Memory B cell (primary cell): ENCODE results near the gene GPER1.

Experiments used
- ATAC-seq: fragments of 150-1000 bp; cut with Tn5 transposase; 2 replicates; pipeline ENCODE4 v1.10.0; 2021; ENCODE audit warnings: low read depth, mild to moderate bottlenecking, moderate library complexity
- DNase-seq, 2 donors: peaks; one replicate each; pipeline ENCODE4 v3.0.0; 2022; ENCODE audit warnings: low spot score in 2 of 2
- H3K27ac Mint-ChIP-seq: one replicate; pipeline ENCODE4 v1.8.0; 2022; ENCODE audit warnings: mild to moderate bottlenecking, moderate library complexity, mixed read lengths
- H3K27me3 Mint-ChIP-seq: one replicate; pipeline ENCODE4 v1.8.0; 2022; ENCODE audit warnings: mixed read lengths
- H3K36me3 Mint-ChIP-seq: one replicate; pipeline ENCODE4 v1.8.0; 2022; ENCODE audit warnings: mild to moderate bottlenecking, mixed read lengths
- H3K4me1 Mint-ChIP-seq: one replicate; pipeline ENCODE4 v1.8.0; 2022; ENCODE audit warnings: mixed read lengths
- H3K4me3 Mint-ChIP-seq: one replicate; pipeline ENCODE4 v1.8.0; 2022; ENCODE audit warnings: mild to moderate bottlenecking, moderate library complexity, mixed read lengths
- H3K9me3 Mint-ChIP-seq: one replicate; pipeline ENCODE4 v1.8.0; 2022; ENCODE audit warnings: mixed read lengths

The GPER1 gene

GRCh38 chr7:1094870-1095269 is 7.0 kb downstream of the GPER1 start:
- peaks cover 1% of the 10 kb centered on the region for H3K27me3 Mint-ChIP-seq
- no peak overlapping the region for H3K4me3 Mint-ChIP-seq
- H3K27ac Mint-ChIP-seq: no peak overlapping the region
- H3K9me3 Mint-ChIP-seq: peaks cover 3% of the 10 kb centered on the region
- peaks cover 14% of the 10 kb centered on the region for H3K36me3 Mint-ChIP-seq
- H3K4me1 Mint-ChIP-seq: peaks cover 7% of the 10 kb centered on the region
- ATAC-seq (no peak), DNase-seq (no peak)

DNA sequence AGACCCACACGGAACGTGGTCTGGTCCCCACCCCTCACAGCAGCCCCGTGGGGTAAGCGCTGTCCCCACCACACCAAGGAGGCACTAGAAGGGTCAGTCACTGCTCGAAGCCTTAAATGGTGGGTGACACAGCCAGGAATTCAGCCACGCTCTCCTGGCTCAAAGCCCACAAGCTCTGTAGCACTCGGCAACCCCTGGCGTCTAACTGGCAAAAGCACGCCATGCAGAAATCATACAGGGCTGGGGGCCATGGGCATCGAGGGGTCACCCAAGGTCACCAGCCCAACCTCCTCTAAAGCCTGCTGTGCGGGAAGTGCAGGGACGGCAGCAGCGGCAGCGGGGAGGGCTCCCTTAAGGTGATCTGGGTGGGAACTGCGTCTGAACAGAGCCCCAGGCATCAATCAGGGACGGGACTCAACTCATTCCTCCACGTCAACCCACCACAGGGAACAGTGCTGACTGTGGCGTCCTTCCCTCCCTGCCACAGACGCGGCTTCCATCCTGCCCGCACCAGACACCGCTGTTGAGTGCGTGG is 7.8 kb downstream of the GPER1 start:
- Mint-ChIP-seq H3K4me3 (no peak overlapping the region), H3K4me1 (peaks cover 7% of the 10 kb centered on the region), H3K9me3 (peaks cover 3% of the 10 kb centered on the region), H3K27me3 (peaks cover 1% of the 10 kb centered on the region), H3K36me3 (peaks cover 14% of the 10 kb centered on the region), H3K27ac (no peak overlapping the region)
- DNase-seq: no peak
- no peak for ATAC-seq

GRCh38 chr7:1096156-1097119 is 8.5 kb downstream of the GPER1 start:
- DNase-seq (no peak), ATAC-seq (no peak)
- Mint-ChIP-seq H3K27ac (no peak overlapping the region), H3K4me3 (no peak overlapping the region), H3K36me3 (peaks cover 14% of the 10 kb centered on the region), H3K27me3 (peaks cover 1% of the 10 kb centered on the region), H3K4me1 (peaks cover 7% of the 10 kb centered on the region), H3K9me3 (peaks cover 3% of the 10 kb centered on the region)

DNA sequence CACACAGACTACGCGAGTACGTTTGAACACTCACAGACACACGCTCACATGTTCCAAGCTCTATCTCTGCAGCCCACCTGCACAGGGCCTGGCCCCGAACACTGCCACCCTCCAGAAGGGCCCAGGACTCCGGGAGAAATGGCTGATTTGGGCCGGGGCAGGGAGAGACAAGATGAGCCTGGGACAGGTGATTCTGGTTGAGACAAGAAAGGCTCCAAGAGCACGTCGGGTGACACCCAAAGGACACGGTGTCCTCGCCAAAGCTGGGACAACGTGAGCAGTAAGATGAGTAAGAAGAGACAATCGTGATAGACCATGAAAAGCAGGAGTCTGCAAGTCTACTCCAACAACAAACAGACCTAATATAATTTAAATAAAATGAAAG is 9.2 kb downstream of the GPER1 start:
- H3K9me3 Mint-ChIP-seq: peaks cover 3% of the 10 kb centered on the region
- H3K4me1 Mint-ChIP-seq: peaks cover 5% of the 10 kb centered on the region
- no peak overlapping the region for H3K4me3 Mint-ChIP-seq
- H3K36me3 Mint-ChIP-seq: peaks cover 12% of the 10 kb centered on the region
- no peak overlapping the region for H3K27ac Mint-ChIP-seq
- no peak for DNase-seq
- ATAC-seq: no peak
- peaks cover 1% of the 10 kb centered on the region for H3K27me3 Mint-ChIP-seq

DNA sequence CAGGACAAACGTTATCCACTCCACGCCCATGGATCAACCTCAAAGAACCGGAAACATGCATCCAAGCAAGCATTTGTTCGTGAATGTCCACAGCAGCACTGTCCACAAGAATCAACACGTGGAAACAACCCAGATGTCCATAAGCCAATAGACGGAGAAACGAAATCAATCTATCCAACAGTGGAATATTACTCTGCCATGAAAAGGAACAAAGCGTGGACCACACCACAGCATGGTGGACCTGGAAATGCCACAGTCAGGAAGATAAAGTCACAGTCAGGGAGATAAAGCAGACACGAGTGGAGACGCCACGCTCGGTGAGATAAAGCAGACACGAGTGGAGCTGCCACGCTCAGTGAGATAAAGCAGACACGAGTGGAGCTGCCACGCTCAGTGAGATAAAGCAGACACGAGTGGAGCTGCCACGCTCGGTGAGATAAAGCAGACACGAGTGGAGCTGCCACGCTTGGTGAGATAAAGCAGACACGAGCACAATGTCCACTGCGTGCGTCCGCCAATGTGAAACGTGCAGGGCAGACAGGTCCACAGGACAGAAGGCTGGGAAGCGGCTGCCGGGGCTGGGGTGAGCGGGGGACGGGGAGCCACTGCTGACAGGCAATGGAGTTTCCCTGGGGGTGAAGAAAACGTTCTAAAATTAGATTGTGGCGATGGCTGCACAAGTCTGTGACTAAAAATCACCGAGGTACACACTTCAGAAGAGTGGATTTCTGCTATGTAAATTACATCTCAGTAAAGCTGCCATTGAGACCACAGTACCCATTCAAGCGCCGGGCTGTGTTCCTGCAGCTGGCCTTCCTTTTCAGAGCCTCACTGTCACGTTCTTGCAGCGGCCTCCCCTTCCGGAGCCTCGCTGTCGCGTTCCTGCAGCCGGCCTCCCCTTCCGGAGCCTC is 10.6 kb downstream of the GPER1 start:
- peaks cover 9% of the 10 kb centered on the region for H3K36me3 Mint-ChIP-seq
- H3K4me3 Mint-ChIP-seq: no peak overlapping the region
- peaks cover 3% of the 10 kb centered on the region for H3K9me3 Mint-ChIP-seq
- no peak overlapping the region for H3K27ac Mint-ChIP-seq
- DNase-seq: no peak
- peaks cover 1% of the 10 kb centered on the region for H3K27me3 Mint-ChIP-seq
- ATAC-seq: no peak
- H3K4me1 Mint-ChIP-seq: peaks cover 14% of the 10 kb centered on the region

DNA sequence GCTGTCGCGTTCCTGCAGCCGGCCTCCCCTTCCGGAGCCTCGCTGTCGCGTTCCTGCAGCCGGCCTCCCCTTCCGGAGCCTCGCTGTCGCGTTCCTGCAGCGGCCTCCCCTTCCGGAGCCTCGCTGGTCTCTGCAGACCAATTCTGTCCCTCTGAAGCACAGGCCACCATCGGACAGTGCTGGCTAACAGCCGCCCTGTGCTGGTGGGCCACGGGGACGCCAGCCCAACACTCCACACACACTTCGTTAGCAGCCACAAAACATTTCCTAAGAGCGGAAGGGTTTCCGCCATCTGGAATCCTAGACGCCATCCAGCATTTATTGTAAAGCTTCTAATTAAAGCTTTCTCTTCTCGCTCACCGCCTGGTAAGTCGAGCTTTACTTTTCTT is 11.2 kb downstream of the GPER1 start:
- H3K27me3 Mint-ChIP-seq: peaks cover 1% of the 10 kb centered on the region
- peaks cover 3% of the 10 kb centered on the region for H3K9me3 Mint-ChIP-seq
- DNase-seq (no peak), ATAC-seq (no peak)
- no peak overlapping the region for H3K4me3 Mint-ChIP-seq
- peaks cover 9% of the 10 kb centered on the region for H3K36me3 Mint-ChIP-seq
- H3K4me1 Mint-ChIP-seq: peaks cover 16% of the 10 kb centered on the region
- no peak overlapping the region for H3K27ac Mint-ChIP-seq

- H3K4me1 Mint-ChIP-seq: peaks cover 15% of the 10 kb centered on the region
- no peak overlapping the region for H3K4me3 Mint-ChIP-seq
- H3K27ac Mint-ChIP-seq: no peak overlapping the region
- no peak for DNase-seq
- peaks cover 1% of the 10 kb centered on the region for H3K27me3 Mint-ChIP-seq
- ATAC-seq: no peak
- peaks cover 9% of the 10 kb centered on the region for H3K36me3 Mint-ChIP-seq
- peaks cover 3% of the 10 kb centered on the region for H3K9me3 Mint-ChIP-seq
Observed at GRCh38 chr7:1099637-1100036, 11.7 kb downstream of the GPER1 start.

DNA sequence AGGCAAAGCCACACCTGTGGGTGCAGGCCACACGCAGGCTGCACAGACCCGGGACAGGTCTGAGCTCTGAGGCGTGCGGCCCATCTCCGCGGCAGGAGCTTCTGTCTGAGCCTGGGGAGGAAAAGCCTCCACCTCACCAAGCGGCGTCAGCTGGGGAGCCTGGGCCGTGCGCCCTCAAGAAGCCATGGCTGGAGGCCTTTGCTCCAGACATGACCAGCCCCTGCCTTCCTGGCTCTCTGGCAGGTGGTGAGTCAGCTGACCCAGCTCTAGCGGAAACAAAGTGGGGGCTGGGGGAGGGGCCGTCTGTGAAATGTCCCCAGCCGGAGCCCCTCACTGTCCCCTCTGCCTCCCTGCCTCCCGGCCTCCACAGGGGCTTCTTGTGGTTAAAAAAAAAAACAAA is 12.5 kb downstream of the GPER1 start:
- ATAC-seq (no peak), DNase-seq (no peak)
- H3K9me3 Mint-ChIP-seq: peaks cover 3% of the 10 kb centered on the region
- H3K36me3 Mint-ChIP-seq: peaks cover 9% of the 10 kb centered on the region
- peaks cover 22% of the 10 kb centered on the region for H3K4me1 Mint-ChIP-seq
- H3K27me3 Mint-ChIP-seq: peaks cover 1% of the 10 kb centered on the region
- H3K4me3 Mint-ChIP-seq: no peak overlapping the region
- H3K27ac Mint-ChIP-seq: no peak overlapping the region

GRCh38 chr7:1100834-1101562 is 13.1 kb downstream of the GPER1 start:
- no peak overlapping the region for H3K27ac Mint-ChIP-seq
- H3K9me3 Mint-ChIP-seq: peaks cover 3% of the 10 kb centered on the region
- ATAC-seq (no peak), DNase-seq (no peak)
- H3K36me3 Mint-ChIP-seq: peaks cover 9% of the 10 kb centered on the region
- H3K27me3 Mint-ChIP-seq: peaks cover 1% of the 10 kb centered on the region
- no peak overlapping the region for H3K4me3 Mint-ChIP-seq
- H3K4me1 Mint-ChIP-seq: peaks cover 25% of the 10 kb centered on the region

- H3K27me3 Mint-ChIP-seq: peaks cover 6% of the 10 kb centered on the region
- peak overlapping the region; percentile 37 for H3K4me3 Mint-ChIP-seq
- H3K36me3 Mint-ChIP-seq: peaks cover 11% of the 10 kb centered on the region
- no peak overlapping the region for H3K27ac Mint-ChIP-seq
- DNase-seq (no peak), ATAC-seq (no peak)
- H3K9me3 Mint-ChIP-seq: peaks cover 3% of the 10 kb centered on the region
- H3K4me1 Mint-ChIP-seq: peaks cover 30% of the 10 kb centered on the region
Observed at GRCh38 chr7:1101563-1102431, 13.9 kb downstream of the GPER1 start.

DNA sequence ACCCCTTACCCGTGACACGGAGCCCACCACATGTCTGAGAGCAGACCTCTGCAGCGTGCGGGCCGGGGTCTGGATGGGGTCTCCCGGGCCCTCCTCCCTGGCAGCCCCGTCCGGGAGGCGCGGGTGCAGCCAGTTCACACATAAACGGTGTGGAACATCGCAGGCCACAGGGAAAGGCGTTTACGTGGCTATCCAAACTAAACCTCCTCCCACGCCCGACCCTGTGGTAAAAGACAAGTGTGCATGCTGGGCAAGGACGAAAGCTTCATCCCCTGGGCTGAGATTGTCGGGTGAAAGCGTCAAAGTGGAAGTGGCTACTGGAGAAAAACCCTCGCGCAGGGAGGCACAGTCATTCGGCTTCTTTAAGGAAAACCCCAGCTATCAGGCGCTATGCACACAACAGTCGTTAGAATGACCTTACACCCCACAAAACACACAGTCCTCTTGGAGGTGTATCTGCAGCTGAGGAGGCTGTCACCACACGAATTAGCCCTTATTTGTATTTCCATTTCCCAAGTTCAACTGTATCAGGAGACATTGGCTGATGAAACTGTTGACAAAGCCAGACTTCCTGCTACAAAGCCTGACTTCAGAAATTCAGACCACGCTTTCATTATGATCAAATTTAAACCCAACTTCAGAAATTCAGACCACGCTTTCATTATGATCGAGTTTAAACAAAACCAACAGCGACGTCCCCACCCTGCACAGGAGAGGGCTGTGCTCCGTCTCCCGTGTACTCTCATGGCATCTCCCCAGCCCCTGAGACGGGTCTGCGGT is 15.3 kb downstream of the GPER1 start:
- ATAC-seq (peak; percentile 74), DNase-seq (no peak)
- H3K27me3 Mint-ChIP-seq: peaks cover 5% of the 10 kb centered on the region
- H3K4me1 Mint-ChIP-seq: peaks cover 30% of the 10 kb centered on the region
- peaks cover 4% of the 10 kb centered on the region for H3K36me3 Mint-ChIP-seq
- no peaks in the 10 kb centered on the region for H3K9me3 Mint-ChIP-seq
- peak overlapping the region; percentile 81 for H3K4me3 Mint-ChIP-seq
- no peak overlapping the region for H3K27ac Mint-ChIP-seq

- H3K9me3 Mint-ChIP-seq: no peaks in the 10 kb centered on the region
- peak overlapping the region; percentile 81 for H3K4me3 Mint-ChIP-seq
- ATAC-seq (no peak), DNase-seq (no peak)
- peaks cover 5% of the 10 kb centered on the region for H3K27me3 Mint-ChIP-seq
- no peak overlapping the region for H3K27ac Mint-ChIP-seq
- peaks cover 30% of the 10 kb centered on the region for H3K4me1 Mint-ChIP-seq
- peaks cover 2% of the 10 kb centered on the region for H3K36me3 Mint-ChIP-seq
Observed at GRCh38 chr7:1103789-1104515, 16.0 kb downstream of the GPER1 start.
